ENCODE measurements around the gene IL1RAPL2.
"Not testable (repeated sequence)": the region's sequence is repeated elsewhere in the genome, so short reads cannot be mapped to it uniquely, and the experiment has no call there.

IL1RAPL2 gene

GRCh38 chrX:104565791-104566680 lies at the start of gene IL1RAPL2:
TSS of gene IL1RAPL2 (plus strand) at chrX:104566199.
- no peaks in the 10 kb centered on the region for H3K4me1 ChIP-seq (ENCODE audit: insufficient read depth, low read length)
- H3K27me3 ChIP-seq (ENCODE audit: control insufficient read depth in 1 of 2, insufficient read depth in 2 of 2, low read length in 2 of 2) = peaks cover 8 to 25% of the 10 kb centered on the region in 2 donors
- H3K9me3 ChIP-seq (ENCODE audit: low read length) = no peaks in the 10 kb centered on the region
- no peaks in the 10 kb centered on the region for H3K36me3 ChIP-seq (ENCODE audit: insufficient read depth, low read length)
- H3K4me3 ChIP-seq (ENCODE audit: low read depth in 1 of 2, low read length in 2 of 2) = no peak within 1 kb of the TSS
- no peak within 1 kb of the TSS for H3K27ac ChIP-seq (ENCODE audit: low read depth, low read length)
- no peak within 1 kb of the TSS for H3K9ac ChIP-seq (ENCODE audit: low read length)

- Histone ChIP-seq H3K4me3 (ENCODE audit: low read depth in 1 of 2, low read length in 2 of 2) (no peak overlapping the region), H3K27me3 (ENCODE audit: control insufficient read depth in 1 of 2, insufficient read depth in 2 of 2, low read length in 2 of 2) (peaks cover 5% of the 10 kb centered on the region in 2 donors), H3K4me1 (ENCODE audit: insufficient read depth, low read length) (no peaks in the 10 kb centered on the region), H3K9ac (ENCODE audit: low read length) (no peak overlapping the region), H3K9me3 (ENCODE audit: low read length) (no peaks in the 10 kb centered on the region), H3K27ac (ENCODE audit: low read depth, low read length) (no peak overlapping the region), H3K36me3 (ENCODE audit: insufficient read depth, low read length) (no peaks in the 10 kb centered on the region)
Observed at GRCh38 chrX:104522386-104522785, 43.6 kb upstream of the IL1RAPL2 start.

GRCh38 chrX:104523858-104524257 lies 42.1 kb upstream of the IL1RAPL2 start:
- Histone ChIP-seq H3K27me3 (ENCODE audit: control insufficient read depth in 1 of 2, insufficient read depth in 2 of 2, low read length in 2 of 2) (peaks cover 5% of the 10 kb centered on the region in 2 donors), H3K36me3 (ENCODE audit: insufficient read depth, low read length) (no peaks in the 10 kb centered on the region), H3K27ac (ENCODE audit: low read depth, low read length) (no peak overlapping the region), H3K9ac (ENCODE audit: low read length) (no peak overlapping the region), H3K4me3 (ENCODE audit: low read depth in 1 of 2, low read length in 2 of 2) (no peak overlapping the region), H3K4me1 (ENCODE audit: insufficient read depth, low read length) (no peaks in the 10 kb centered on the region), H3K9me3 (ENCODE audit: low read length) (no peaks in the 10 kb centered on the region)

- Histone ChIP-seq H3K27ac (ENCODE audit: low read depth, low read length) (no peak overlapping the region), H3K36me3 (ENCODE audit: insufficient read depth, low read length) (no peaks in the 10 kb centered on the region), H3K27me3 (ENCODE audit: control insufficient read depth in 1 of 2, insufficient read depth in 2 of 2, low read length in 2 of 2) (no peaks in the 10 kb centered on the region), H3K4me1 (ENCODE audit: insufficient read depth, low read length) (no peaks in the 10 kb centered on the region), H3K9ac (ENCODE audit: low read length) (no peak overlapping the region), H3K9me3 (ENCODE audit: low read length) (no peaks in the 10 kb centered on the region), H3K4me3 (ENCODE audit: low read depth in 1 of 2, low read length in 2 of 2) (no peak overlapping the region)
Observed at GRCh38 chrX:104539081-104539480, 26.9 kb upstream of the IL1RAPL2 start.

- not testable (repeated sequence) for H3K36me3 ChIP-seq (ENCODE audit: insufficient read depth, low read length); H3K9ac ChIP-seq (ENCODE audit: low read length); H3K27ac ChIP-seq (ENCODE audit: low read depth, low read length); H3K9me3 ChIP-seq (ENCODE audit: low read length); H3K4me3 ChIP-seq (ENCODE audit: low read depth in 1 of 2, low read length in 2 of 2); H3K4me1 ChIP-seq (ENCODE audit: insufficient read depth, low read length); H3K27me3 ChIP-seq (ENCODE audit: control insufficient read depth in 1 of 2, insufficient read depth in 2 of 2, low read length in 2 of 2)
Observed at GRCh38 chrX:104542447-104542846, 23.6 kb upstream of the IL1RAPL2 start.

- Histone ChIP-seq H3K36me3 (ENCODE audit: insufficient read depth, low read length) (no peaks in the 10 kb centered on the region), H3K27me3 (ENCODE audit: control insufficient read depth in 1 of 2, insufficient read depth in 2 of 2, low read length in 2 of 2) (peaks cover 8 to 25% of the 10 kb centered on the region in 2 donors)
Observed at GRCh38 chrX:104564335-104564734, 1.7 kb upstream of the IL1RAPL2 start.

GRCh38 chrX:104564921-104565703 lies 887 bp upstream of the IL1RAPL2 start:
- H3K9me3 ChIP-seq (ENCODE audit: low read length) = no peaks in the 10 kb centered on the region
- no peaks in the 10 kb centered on the region for H3K4me1 ChIP-seq (ENCODE audit: insufficient read depth, low read length)
- H3K9ac ChIP-seq (ENCODE audit: low read length) = no peak overlapping the region
- no peak overlapping the region for H3K27ac ChIP-seq (ENCODE audit: low read depth, low read length)
- peaks cover 8 to 25% of the 10 kb centered on the region in 2 donors for H3K27me3 ChIP-seq (ENCODE audit: control insufficient read depth in 1 of 2, insufficient read depth in 2 of 2, low read length in 2 of 2)
- H3K4me3 ChIP-seq (ENCODE audit: low read depth in 1 of 2, low read length in 2 of 2) = no peak overlapping the region
- no peaks in the 10 kb centered on the region for H3K36me3 ChIP-seq (ENCODE audit: insufficient read depth, low read length)

More at GRCh38 chrX:104564335-104564734, 1.7 kb upstream of the IL1RAPL2 start:
- no peaks in the 10 kb centered on the region for H3K9me3 ChIP-seq (ENCODE audit: low read length)
- no peak overlapping the region for H3K27ac ChIP-seq (ENCODE audit: low read depth, low read length)
- no peak overlapping the region for H3K4me3 ChIP-seq (ENCODE audit: low read depth in 1 of 2, low read length in 2 of 2)
- no peak overlapping the region for H3K9ac ChIP-seq (ENCODE audit: low read length)
- H3K4me1 ChIP-seq (ENCODE audit: insufficient read depth, low read length) = no peaks in the 10 kb centered on the region

- no peak overlapping the region for H3K4me3 ChIP-seq (ENCODE audit: low read depth in 1 of 2, low read length in 2 of 2)
- H3K27me3 ChIP-seq (ENCODE audit: control insufficient read depth in 1 of 2, insufficient read depth in 2 of 2, low read length in 2 of 2) = peaks cover 8 to 25% of the 10 kb centered on the region in 2 donors
- no peak overlapping the region for H3K27ac ChIP-seq (ENCODE audit: low read depth, low read length)
- H3K4me1 ChIP-seq (ENCODE audit: insufficient read depth, low read length) = no peaks in the 10 kb centered on the region
- H3K9me3 ChIP-seq (ENCODE audit: low read length) = no peaks in the 10 kb centered on the region
- no peak overlapping the region for H3K9ac ChIP-seq (ENCODE audit: low read length)
- no peaks in the 10 kb centered on the region for H3K36me3 ChIP-seq (ENCODE audit: insufficient read depth, low read length)
Observed at GRCh38 chrX:104566681-104567501, 892 bp downstream of the IL1RAPL2 start.

- Histone ChIP-seq H3K36me3 (ENCODE audit: insufficient read depth, low read length) (no peaks in the 10 kb centered on the region), H3K27ac (ENCODE audit: low read depth, low read length) (no peak overlapping the region), H3K9ac (ENCODE audit: low read length) (no peak overlapping the region), H3K4me3 (ENCODE audit: low read depth in 1 of 2, low read length in 2 of 2) (no peak overlapping the region), H3K4me1 (ENCODE audit: insufficient read depth, low read length) (no peaks in the 10 kb centered on the region), H3K27me3 (ENCODE audit: control insufficient read depth in 1 of 2, insufficient read depth in 2 of 2, low read length in 2 of 2) (peaks cover 8 to 30% of the 10 kb centered on the region in 2 donors), H3K9me3 (ENCODE audit: low read length) (no peaks in the 10 kb centered on the region)
Observed at GRCh38 chrX:104567506-104567905, 1.5 kb downstream of the IL1RAPL2 start.

- Histone ChIP-seq H3K36me3 (ENCODE audit: insufficient read depth, low read length) (no peaks in the 10 kb centered on the region), H3K4me3 (ENCODE audit: low read depth in 1 of 2, low read length in 2 of 2) (no peak overlapping the region), H3K4me1 (ENCODE audit: insufficient read depth, low read length) (no peaks in the 10 kb centered on the region), H3K9me3 (ENCODE audit: low read length) (no peaks in the 10 kb centered on the region), H3K9ac (ENCODE audit: low read length) (no peak overlapping the region), H3K27ac (ENCODE audit: low read depth, low read length) (no peak overlapping the region), H3K27me3 (ENCODE audit: control insufficient read depth in 1 of 2, insufficient read depth in 2 of 2, low read length in 2 of 2) (peaks cover 8 to 30% of the 10 kb centered on the region in 2 donors)
Observed at GRCh38 chrX:104568304-104568915, 2.4 kb downstream of the IL1RAPL2 start.
